ENCODE results near the gene SH3D19. TPM values are rescaled to one million over a fixed set of nuclear protein-coding genes. Genes with fewer than 3 reads are reported as not detected.

The SH3D19 gene
- total RNA-seq, 2 donors from 2014 or later: 94.8 to 143 TPM

GRCh38 chr4:151314010-151314355 lies 11.4 kb downstream of the SH3D19 start:
- peaks cover 2% of the 10 kb centered on the region for H3K36me3 ChIP-seq
- no peaks in the 10 kb centered on the region for H3K9me3 ChIP-seq
- no peaks in the 10 kb centered on the region for H3K27me3 ChIP-seq (replicated peaks; ENCODE audit: insufficient read depth)
- ATAC-seq (ENCODE audit: insufficient number of reproducible peaks, low FRiP score, low read depth): no peak
- H3K4me1 ChIP-seq (ENCODE audit: control insufficient read depth in 1 of 2, low read depth in 2 of 2): peaks cover 28 to 55% of the 10 kb centered on the region in 2 donors
- DNase-seq (ENCODE audit: low spot score): no peak
- TF ChIP-seq CTCF (IDR thresholded peaks at IDR 0.05): no peak
- peak overlapping the region in 1 of 2 donors; percentile 64 for H3K27ac ChIP-seq
- no peak overlapping the region for H3K4me3 ChIP-seq

GRCh38 chr4:151313306-151314009 lies 11.9 kb downstream of the SH3D19 start:
- no peak for TF ChIP-seq CTCF (IDR thresholded peaks at IDR 0.05)
- Histone ChIP-seq H3K4me1 (ENCODE audit: control insufficient read depth in 1 of 2, low read depth in 2 of 2) (peaks cover 28 to 55% of the 10 kb centered on the region in 2 donors), H3K27ac (no peak overlapping the region), H3K9me3 (no peaks in the 10 kb centered on the region), H3K27me3 (replicated peaks; ENCODE audit: insufficient read depth) (no peaks in the 10 kb centered on the region), H3K36me3 (peaks cover 7% of the 10 kb centered on the region), H3K4me3 (no peak overlapping the region)
- ATAC-seq (ENCODE audit: insufficient number of reproducible peaks, low FRiP score, low read depth) (no peak), DNase-seq (ENCODE audit: low spot score) (no peak)

- Histone ChIP-seq H3K36me3 (peaks cover 9% of the 10 kb centered on the region), H3K27me3 (replicated peaks; ENCODE audit: insufficient read depth) (no peaks in the 10 kb centered on the region), H3K4me1 (ENCODE audit: control insufficient read depth in 1 of 2, low read depth in 2 of 2) (peaks cover 15 to 35% of the 10 kb centered on the region in 2 donors), H3K9me3 (no peaks in the 10 kb centered on the region), H3K4me3 (no peak overlapping the region), H3K27ac (no peak overlapping the region)
- DNase-seq (ENCODE audit: low spot score) (no peak), ATAC-seq (ENCODE audit: insufficient number of reproducible peaks, low FRiP score, low read depth) (no peak)
- no peak for TF ChIP-seq CTCF (IDR thresholded peaks at IDR 0.05)
Measured at GRCh38 chr4:151310124-151310728, 15.2 kb downstream of the SH3D19 start.

GRCh38 chr4:151304755-151305154 lies 20.6 kb downstream of the SH3D19 start:
- H3K27ac ChIP-seq: no peak overlapping the region
- peaks cover 0 to 31% of the 10 kb centered on the region in 2 donors for H3K4me1 ChIP-seq (ENCODE audit: control insufficient read depth in 1 of 2, low read depth in 2 of 2)
- peaks cover 9% of the 10 kb centered on the region for H3K36me3 ChIP-seq
- H3K27me3 ChIP-seq (replicated peaks; ENCODE audit: insufficient read depth): no peaks in the 10 kb centered on the region
- no peak for TF ChIP-seq CTCF (IDR thresholded peaks at IDR 0.05)
- H3K4me3 ChIP-seq: no peak overlapping the region
- ATAC-seq (ENCODE audit: insufficient number of reproducible peaks, low FRiP score, low read depth) (no peak), DNase-seq (ENCODE audit: low spot score) (no peak)
- H3K9me3 ChIP-seq: no peaks in the 10 kb centered on the region

- Histone ChIP-seq H3K27ac (no peak overlapping the region), H3K4me3 (no peak overlapping the region), H3K27me3 (replicated peaks; ENCODE audit: insufficient read depth) (no peaks in the 10 kb centered on the region), H3K36me3 (peaks cover 9% of the 10 kb centered on the region), H3K4me1 (ENCODE audit: control insufficient read depth in 1 of 2, low read depth in 2 of 2) (peaks cover 0 to 31% of the 10 kb centered on the region in 2 donors), H3K9me3 (no peaks in the 10 kb centered on the region)
- ATAC-seq (ENCODE audit: insufficient number of reproducible peaks, low FRiP score, low read depth) (no peak), DNase-seq (ENCODE audit: low spot score) (no peak)
- TF ChIP-seq CTCF (IDR thresholded peaks at IDR 0.05): no peak
Measured at GRCh38 chr4:151304226-151304625, 21.2 kb downstream of the SH3D19 start.

Data from thoracic aorta (tissue), 2 donors.